ENCODE data around the gene OR5K4.
"Not testable (repeated sequence)": the region's sequence is repeated elsewhere in the genome, so short reads cannot be mapped to it uniquely, and the experiment has no call there.

Gene OR5K4

GRCh38 chr3:98388147-98388546 lies 34.5 kb downstream of the OR5K4 start:
- H2BK120ac ChIP-seq (ENCODE audit: low read depth, low read length), result no peak overlapping the region
- no peaks in the 10 kb centered on the region for H3K79me1 ChIP-seq (ENCODE audit: low read depth, low read length)
- no peaks in the 10 kb centered on the region for H3K4me1 ChIP-seq (ENCODE audit: control insufficient read depth in 2 of 2, insufficient read depth in 1 of 2, low read depth in 1 of 2, low read length in 2 of 2)
- no peak overlapping the region for H4K8ac ChIP-seq (ENCODE audit: low read depth, low read length)
- no peak overlapping the region for H3K9ac ChIP-seq (ENCODE audit: low read depth, low read length, poor library complexity)
- H2BK12ac ChIP-seq (ENCODE audit: low read length), result no peak overlapping the region
- H3K9me3 ChIP-seq (replicated peaks in 1 of 2; ENCODE audit: control insufficient read depth in 2 of 2, insufficient read depth in 1 of 2, low read depth in 1 of 2, low read length in 2 of 2), result no peaks in the 10 kb centered on the region
- no peak overlapping the region for H3K4ac ChIP-seq (ENCODE audit: low read length)
- no peak overlapping the region for H4K91ac ChIP-seq (ENCODE audit: low read depth, low read length, poor library complexity)
- H2BK15ac ChIP-seq (ENCODE audit: low read length), result no peak overlapping the region
- WGBS, 2 donors (ENCODE audit: extremely low coverage in 2 of 2, insufficient read length in 2 of 2, insufficient replicate concordance in 1 of 2), result no CpG with 5 or more reads among the region's 2 CpGs
- no peak overlapping the region for H3K14ac ChIP-seq (ENCODE audit: low read length)
- H2BK5ac ChIP-seq (ENCODE audit: low read length), result no peak overlapping the region
- H3K4me2 ChIP-seq (ENCODE audit: insufficient read depth, low read length, poor library complexity, severe bottlenecking), result no peak overlapping the region
- no peak overlapping the region for H3K23ac ChIP-seq (ENCODE audit: low read depth, low read length, poor library complexity)
- H2AFZ ChIP-seq (ENCODE audit: low read length), result no peak overlapping the region
- no peak overlapping the region for H3K18ac ChIP-seq (ENCODE audit: low read length)
- no peak for DNase-seq (ENCODE audit: low spot score)
- H3K4me3 ChIP-seq (ENCODE audit: low read length in 2 of 2), result no peak overlapping the region
- H3K27ac ChIP-seq (replicated peaks; ENCODE audit: low read length), result no peak overlapping the region
- no peaks in the 10 kb centered on the region for H3K36me3 ChIP-seq (replicated peaks in 1 of 2; ENCODE audit: control insufficient read depth in 2 of 2, insufficient read depth in 2 of 2, low read length in 2 of 2)
- no peak overlapping the region for H2AK5ac ChIP-seq (ENCODE audit: low read depth, low read length)
- no peaks in the 10 kb centered on the region for H3K27me3 ChIP-seq (ENCODE audit: control insufficient read depth in 3 of 3, insufficient read depth in 3 of 3, low read depth in 1 of 3, low read length in 3 of 3)

- DNase-seq (ENCODE audit: low spot score), result no peak
Measured at GRCh38 chr3:98390366-98390765, 36.7 kb downstream of the OR5K4 start, which contains the start of gene OR5K3. TSS of gene OR5K3 (plus strand) at chr3:98390666. CDS start at chr3:98390666, 0 bp downstream.

GRCh38 chr3:98395101-98395500 lies 41.4 kb downstream of the OR5K4 start:
- no peak overlapping the region for H2BK120ac ChIP-seq (ENCODE audit: low read depth, low read length)
- H3K27me3 ChIP-seq (ENCODE audit: control insufficient read depth in 3 of 3, insufficient read depth in 3 of 3, low read depth in 1 of 3, low read length in 3 of 3), result no peaks in the 10 kb centered on the region
- no peak overlapping the region for H2BK12ac ChIP-seq (ENCODE audit: low read length)
- no peak for DNase-seq (ENCODE audit: low spot score)
- no peak overlapping the region for H3K14ac ChIP-seq (ENCODE audit: low read length)
- no peak overlapping the region for H3K4me2 ChIP-seq (ENCODE audit: insufficient read depth, low read length, poor library complexity, severe bottlenecking)
- H3K4ac ChIP-seq (ENCODE audit: low read length), result no peak overlapping the region
- no peak overlapping the region for H2BK15ac ChIP-seq (ENCODE audit: low read length)
- H2AK5ac ChIP-seq (ENCODE audit: low read depth, low read length), result no peak overlapping the region
- H3K27ac ChIP-seq (replicated peaks; ENCODE audit: low read length), result no peak overlapping the region
- no peak overlapping the region for H4K8ac ChIP-seq (ENCODE audit: low read depth, low read length)
- H3K79me1 ChIP-seq (ENCODE audit: low read depth, low read length), result no peaks in the 10 kb centered on the region
- H3K18ac ChIP-seq (ENCODE audit: low read length), result no peak overlapping the region
- H3K36me3 ChIP-seq (replicated peaks in 1 of 2; ENCODE audit: control insufficient read depth in 2 of 2, insufficient read depth in 2 of 2, low read length in 2 of 2), result no peaks in the 10 kb centered on the region
- no peak overlapping the region for H2AFZ ChIP-seq (ENCODE audit: low read length)
- H4K91ac ChIP-seq (ENCODE audit: low read depth, low read length, poor library complexity), result no peak overlapping the region
- no peak overlapping the region for H3K9ac ChIP-seq (ENCODE audit: low read depth, low read length, poor library complexity)
- no peak overlapping the region for H3K4me3 ChIP-seq (ENCODE audit: low read length in 2 of 2)
- no peak overlapping the region for H3K23ac ChIP-seq (ENCODE audit: low read depth, low read length, poor library complexity)
- no peak overlapping the region for H2BK5ac ChIP-seq (ENCODE audit: low read length)
- H3K4me1 ChIP-seq (ENCODE audit: control insufficient read depth in 2 of 2, insufficient read depth in 1 of 2, low read depth in 1 of 2, low read length in 2 of 2), result no peaks in the 10 kb centered on the region
- H3K9me3 ChIP-seq (replicated peaks in 1 of 2; ENCODE audit: control insufficient read depth in 2 of 2, insufficient read depth in 1 of 2, low read depth in 1 of 2, low read length in 2 of 2), result no peaks in the 10 kb centered on the region

More at GRCh38 chr3:98390366-98390765, 36.7 kb downstream of the OR5K4 start, which contains the start of gene OR5K3:
- H2BK15ac ChIP-seq (ENCODE audit: low read length), result no peak within 1 kb of the TSS
- no peak within 1 kb of the TSS for H2BK5ac ChIP-seq (ENCODE audit: low read length)
- no peaks in the 10 kb centered on the region for H3K27me3 ChIP-seq (ENCODE audit: control insufficient read depth in 3 of 3, insufficient read depth in 3 of 3, low read depth in 1 of 3, low read length in 3 of 3)
- no peak within 1 kb of the TSS for H2AK5ac ChIP-seq (ENCODE audit: low read depth, low read length)
- no peak within 1 kb of the TSS for H3K4ac ChIP-seq (ENCODE audit: low read length)
- H3K36me3 ChIP-seq (replicated peaks in 1 of 2; ENCODE audit: control insufficient read depth in 2 of 2, insufficient read depth in 2 of 2, low read length in 2 of 2), result no peaks in the 10 kb centered on the region
- no peaks in the 10 kb centered on the region for H3K79me1 ChIP-seq (ENCODE audit: low read depth, low read length)
- H3K18ac ChIP-seq (ENCODE audit: low read length), result no peak within 1 kb of the TSS
- H3K9me3 ChIP-seq (replicated peaks in 1 of 2; ENCODE audit: control insufficient read depth in 2 of 2, insufficient read depth in 1 of 2, low read depth in 1 of 2, low read length in 2 of 2), result no peaks in the 10 kb centered on the region
- no peak within 1 kb of the TSS for H2BK120ac ChIP-seq (ENCODE audit: low read depth, low read length)
- H4K91ac ChIP-seq (ENCODE audit: low read depth, low read length, poor library complexity), result no peak within 1 kb of the TSS
- H3K4me3 ChIP-seq (ENCODE audit: low read length in 2 of 2), result no peak within 1 kb of the TSS
- no peak within 1 kb of the TSS for H3K23ac ChIP-seq (ENCODE audit: low read depth, low read length, poor library complexity)
- no peak within 1 kb of the TSS for H3K27ac ChIP-seq (replicated peaks; ENCODE audit: low read length)
- no peak within 1 kb of the TSS for H4K8ac ChIP-seq (ENCODE audit: low read depth, low read length)
- no peak within 1 kb of the TSS for H2AFZ ChIP-seq (ENCODE audit: low read length)
- H2BK12ac ChIP-seq (ENCODE audit: low read length), result no peak within 1 kb of the TSS
- H3K4me2 ChIP-seq (ENCODE audit: insufficient read depth, low read length, poor library complexity, severe bottlenecking), result no peak within 1 kb of the TSS
- no peak within 1 kb of the TSS for H3K14ac ChIP-seq (ENCODE audit: low read length)
- H3K4me1 ChIP-seq (ENCODE audit: control insufficient read depth in 2 of 2, insufficient read depth in 1 of 2, low read depth in 1 of 2, low read length in 2 of 2), result no peaks in the 10 kb centered on the region
- H3K9ac ChIP-seq (ENCODE audit: low read depth, low read length, poor library complexity), result no peak within 1 kb of the TSS

- not testable (repeated sequence) for H2BK12ac ChIP-seq (ENCODE audit: low read length); H3K4me2 ChIP-seq (ENCODE audit: insufficient read depth, low read length, poor library complexity, severe bottlenecking); H3K9me3 ChIP-seq (replicated peaks in 1 of 2; ENCODE audit: control insufficient read depth in 2 of 2, insufficient read depth in 1 of 2, low read depth in 1 of 2, low read length in 2 of 2); H2BK5ac ChIP-seq (ENCODE audit: low read length); H3K4ac ChIP-seq (ENCODE audit: low read length); H3K27ac ChIP-seq (replicated peaks; ENCODE audit: low read length); H3K36me3 ChIP-seq (replicated peaks in 1 of 2; ENCODE audit: control insufficient read depth in 2 of 2, insufficient read depth in 2 of 2, low read length in 2 of 2); H3K23ac ChIP-seq (ENCODE audit: low read depth, low read length, poor library complexity); H2AFZ ChIP-seq (ENCODE audit: low read length); H3K18ac ChIP-seq (ENCODE audit: low read length); H3K9ac ChIP-seq (ENCODE audit: low read depth, low read length, poor library complexity); H2BK15ac ChIP-seq (ENCODE audit: low read length); H3K14ac ChIP-seq (ENCODE audit: low read length); H2AK5ac ChIP-seq (ENCODE audit: low read depth, low read length); H2BK120ac ChIP-seq (ENCODE audit: low read depth, low read length); H3K4me3 ChIP-seq (ENCODE audit: low read length in 2 of 2); H4K8ac ChIP-seq (ENCODE audit: low read depth, low read length); H3K27me3 ChIP-seq (ENCODE audit: control insufficient read depth in 3 of 3, insufficient read depth in 3 of 3, low read depth in 1 of 3, low read length in 3 of 3); DNase-seq (ENCODE audit: low spot score); H4K91ac ChIP-seq (ENCODE audit: low read depth, low read length, poor library complexity); H3K4me1 ChIP-seq (ENCODE audit: control insufficient read depth in 2 of 2, insufficient read depth in 1 of 2, low read depth in 1 of 2, low read length in 2 of 2); H3K79me1 ChIP-seq (ENCODE audit: low read depth, low read length)
- WGBS, 2 donors (ENCODE audit: extremely low coverage in 2 of 2, insufficient read length in 2 of 2, insufficient replicate concordance in 1 of 2), result no CpG with 5 or more reads among the region's 4 CpGs
Measured at GRCh38 chr3:98396482-98396881, 42.8 kb downstream of the OR5K4 start.

All from neuronal stem cell (in vitro differentiated cells).